IPS DF 6.9 (cell line): ENCODE results near the gene YAE1.

Source experiments
- DNase-seq: peaks from one replicate; pipeline ENCODE4 v3.0.0-alpha.2; 2013; ENCODE audit warnings: low read depth, low spot score
- H3K27ac ChIP-seq: one replicate; pipeline ENCODE4 v1.5.1; 2013; ENCODE audit warnings: low read length, control low read depth
- H3K27me3 ChIP-seq: 2 replicates; pipeline ENCODE4 v1.6.1; 2013; ENCODE audit warnings: mild to moderate bottlenecking, low read length; ENCODE audit not compliant: control insufficient read depth, insufficient read depth
- H3K36me3 ChIP-seq: 2 replicates; pipeline ENCODE4 v1.6.1; 2013; ENCODE audit warnings: low read length; ENCODE audit not compliant: control insufficient read depth, insufficient read depth
- H3K4me1 ChIP-seq: 2 replicates; pipeline ENCODE4 v1.6.1; 2013; ENCODE audit warnings: low read length; ENCODE audit not compliant: control insufficient read depth, insufficient read depth
- H3K4me3 ChIP-seq: 2 replicates; pipeline ENCODE4 v1.5.1; 2013; ENCODE audit warnings: mild to moderate bottlenecking, low read length
- H3K9me3 ChIP-seq: 2 replicates; pipeline ENCODE4 v1.6.1; 2013; ENCODE audit warnings: low read length, inconsistent platforms; ENCODE audit not compliant: control insufficient read depth, insufficient read depth
- WGBS: extraction: QIAGEN DNeasy Blood & Tissue Kit; methylation state at CpG from one replicate; pipeline ENCODE4 v1.1.7; 2013; ENCODE audit warnings: mixed read lengths, missing lambda C conversion rate; ENCODE audit not compliant: insufficient read length, insufficient coverage; 5-methylcytosine and 5-hydroxymethylcytosine counted together

YAE1 gene

DNA sequence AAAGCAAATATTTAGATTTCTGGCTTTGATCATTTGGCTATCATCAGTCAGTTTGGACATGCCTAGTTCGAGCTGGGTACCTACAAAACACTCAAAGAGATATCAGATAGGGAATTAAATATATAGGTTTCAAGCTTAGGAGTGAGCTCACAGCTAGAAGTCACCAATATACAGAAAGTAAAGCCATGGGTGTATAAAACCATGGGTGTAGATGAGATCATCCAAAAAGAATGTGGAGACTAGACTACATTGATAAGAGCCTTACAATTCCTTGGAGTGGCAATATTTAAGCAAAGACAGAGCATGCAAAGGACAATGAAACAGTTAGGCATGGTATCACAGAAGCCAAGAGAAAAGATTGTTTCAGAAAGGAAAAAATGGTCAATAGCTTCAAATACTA is 49.9 kb downstream of the YAE1 start:
- H3K9me3 ChIP-seq, result no peaks in the 10 kb centered on the region
- no CpG with 5 or more reads among the region's 1 CpG for WGBS
- no peak for DNase-seq
- no peak overlapping the region for H3K4me3 ChIP-seq
- H3K27ac ChIP-seq, result no peak overlapping the region
- H3K27me3 ChIP-seq, result no peaks in the 10 kb centered on the region
- no peaks in the 10 kb centered on the region for H3K36me3 ChIP-seq
- no peaks in the 10 kb centered on the region for H3K4me1 ChIP-seq

DNA sequence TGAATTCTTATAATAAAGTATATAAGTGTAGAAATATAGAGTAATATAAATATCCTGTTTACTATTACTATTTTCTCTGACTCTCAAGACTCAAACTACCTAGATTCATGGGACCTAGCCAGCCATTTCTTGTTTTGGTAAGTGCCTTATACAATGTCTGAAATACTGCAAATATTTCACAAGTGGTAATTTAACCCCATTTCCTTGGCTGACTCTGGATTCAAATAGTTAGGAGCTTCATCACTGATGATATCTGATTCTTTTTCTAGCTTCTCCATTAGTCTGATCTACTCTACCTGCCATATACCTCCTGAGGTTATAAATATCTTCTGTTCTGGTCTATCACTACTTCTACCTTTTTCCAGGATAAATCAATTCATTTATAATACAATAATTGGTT is 50.8 kb downstream of the YAE1 start:
- DNase-seq, result no peak
- Histone ChIP-seq H3K27ac (no peak overlapping the region), H3K4me3 (no peak overlapping the region), H3K9me3 (no peaks in the 10 kb centered on the region), H3K4me1 (no peaks in the 10 kb centered on the region), H3K27me3 (no peaks in the 10 kb centered on the region), H3K36me3 (no peaks in the 10 kb centered on the region)

DNA sequence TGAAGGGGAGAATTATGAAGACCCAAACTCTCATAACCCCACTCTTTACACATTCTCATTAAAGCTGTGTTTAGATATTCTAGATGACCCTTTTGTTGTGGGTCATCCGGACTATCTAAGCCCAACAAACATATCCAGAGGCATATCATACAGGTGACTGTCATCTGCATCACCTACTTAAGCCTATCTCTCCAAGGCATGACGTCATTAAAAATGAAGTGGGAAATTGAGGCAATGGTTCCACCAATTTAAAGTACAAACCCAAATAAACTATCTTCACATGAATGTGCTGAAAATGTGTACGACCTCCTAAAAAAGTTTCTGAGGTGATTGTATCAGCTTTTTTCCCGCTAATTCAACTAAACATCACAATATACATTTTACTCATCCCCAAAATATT is 52.7 kb downstream of the YAE1 start:
- WGBS, result 100% methylated on average over 1 of the region's 4 CpGs
- Histone ChIP-seq H3K9me3 (no peaks in the 10 kb centered on the region), H3K36me3 (no peaks in the 10 kb centered on the region), H3K4me1 (no peaks in the 10 kb centered on the region), H3K4me3 (no peak overlapping the region), H3K27me3 (no peaks in the 10 kb centered on the region), H3K27ac (no peak overlapping the region)
- DNase-seq, result no peak

DNA sequence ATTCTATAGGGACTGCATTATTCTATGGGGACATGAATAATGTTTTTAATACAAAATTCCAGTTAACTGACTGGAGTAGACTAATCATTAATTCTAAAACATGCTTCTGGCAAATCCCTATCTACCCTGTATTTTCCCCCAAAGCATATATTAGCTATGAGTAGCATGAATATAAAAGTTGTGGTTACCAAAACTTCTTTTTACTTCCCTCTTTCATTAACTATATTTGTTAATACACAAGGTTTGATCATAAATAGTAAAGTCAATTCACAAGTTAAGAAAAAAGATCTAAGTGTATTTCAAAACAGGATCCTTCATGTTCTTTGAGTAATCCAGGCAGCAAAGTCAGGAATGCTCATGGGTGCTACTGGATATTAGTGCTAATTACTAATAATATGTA is 54.3 kb downstream of the YAE1 start:
- Histone ChIP-seq H3K4me3 (no peak overlapping the region), H3K27me3 (no peaks in the 10 kb centered on the region)

DNA sequence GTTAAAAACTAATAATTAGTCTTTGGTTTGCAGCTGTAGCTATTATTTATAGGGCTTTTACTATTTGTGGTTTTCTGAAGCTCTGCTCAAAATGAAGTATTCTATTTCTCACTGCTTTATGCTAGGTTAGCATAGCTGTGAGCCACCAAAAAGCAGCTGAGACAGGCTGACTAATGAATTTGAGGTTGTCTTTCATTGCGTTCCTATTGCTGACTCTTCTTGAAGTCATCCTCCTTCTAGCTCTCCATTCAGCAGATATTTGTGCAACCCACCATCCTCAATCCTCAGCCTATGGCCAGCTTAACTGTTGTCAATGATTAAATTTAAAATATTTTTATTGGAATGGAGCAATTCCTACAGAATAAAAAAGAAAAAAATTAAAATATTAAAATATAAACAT is 55.1 kb downstream of the YAE1 start:
- H3K27ac ChIP-seq, result no peak overlapping the region
- peaks cover 2% of the 10 kb centered on the region; the same call in 1 of the 2 replicates for H3K4me1 ChIP-seq
- no peaks in the 10 kb centered on the region for H3K27me3 ChIP-seq
- H3K4me3 ChIP-seq, result no peak overlapping the region
- no peaks in the 10 kb centered on the region for H3K9me3 ChIP-seq
- WGBS, result no CpG with 5 or more reads among the region's 1 CpG
- no peak for DNase-seq
- H3K36me3 ChIP-seq, result no peaks in the 10 kb centered on the region

More for the DNA sequence above, 54.3 kb downstream of the YAE1 start:
- Histone ChIP-seq H3K36me3 (no peaks in the 10 kb centered on the region), H3K4me1 (0 out of 2 replicates have a peak, but pooled peaks cover 2% of the 10 kb centered on the region), H3K9me3 (no peaks in the 10 kb centered on the region), H3K27ac (no peak overlapping the region)
- DNase-seq, result no peak

DNA sequence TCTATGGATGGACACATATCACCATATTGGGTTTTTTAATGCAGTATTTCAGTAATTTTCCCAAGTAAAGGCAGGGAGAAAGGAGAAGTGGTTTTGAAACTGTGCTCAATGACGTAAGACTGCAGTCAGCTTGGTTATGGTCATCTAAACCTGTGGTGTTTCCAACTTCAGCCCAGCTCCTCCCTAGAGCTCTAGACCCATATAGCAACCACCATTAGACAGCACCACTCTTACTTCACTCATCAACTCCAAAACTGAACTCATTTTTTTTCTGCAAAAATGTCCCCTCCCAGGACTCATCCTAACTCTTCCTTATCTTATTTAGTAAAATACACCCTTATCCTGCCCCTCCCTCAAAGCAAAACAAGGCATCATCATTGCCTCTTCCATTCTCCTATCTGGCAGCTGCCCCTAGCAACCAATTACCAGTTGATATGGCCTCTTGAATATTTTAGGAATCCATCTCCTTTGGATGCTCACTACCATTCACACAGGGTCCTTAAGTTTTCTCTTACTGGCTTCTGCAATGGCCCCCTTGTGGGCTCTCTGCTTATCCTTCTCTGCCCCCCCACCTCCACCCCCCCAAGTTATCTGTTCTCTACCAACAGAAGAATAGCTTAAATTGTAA is 55.7 kb downstream of the YAE1 start:
- WGBS, result no CpG with 5 or more reads among the region's 1 CpG

More for the DNA sequence above, 55.7 kb downstream of the YAE1 start:
- no peak for DNase-seq
- peaks cover 3% of the 10 kb centered on the region; the same call in 1 of the 2 replicates for H3K4me1 ChIP-seq
- no peaks in the 10 kb centered on the region for H3K27me3 ChIP-seq
- no peak overlapping the region for H3K27ac ChIP-seq
- no peaks in the 10 kb centered on the region for H3K9me3 ChIP-seq
- no peak overlapping the region for H3K4me3 ChIP-seq
- H3K36me3 ChIP-seq, result no peaks in the 10 kb centered on the region
